GM21381 (cell line): ENCODE data around the gene ENKD1.
"Not testable (repeated sequence)": the region's sequence is repeated elsewhere in the genome, so short reads cannot be mapped to it uniquely, and the experiment has no call there.

Source experiments
- ATAC-seq: cut with Tn5 transposase; IDR thresholded peaks from one replicate; pipeline ENCODE4 v1.9.1; 2021; ENCODE audit warnings: mild to moderate bottlenecking, moderate library complexity; ENCODE audit not compliant: unreplicated experiment

ENKD1 gene, protein sequence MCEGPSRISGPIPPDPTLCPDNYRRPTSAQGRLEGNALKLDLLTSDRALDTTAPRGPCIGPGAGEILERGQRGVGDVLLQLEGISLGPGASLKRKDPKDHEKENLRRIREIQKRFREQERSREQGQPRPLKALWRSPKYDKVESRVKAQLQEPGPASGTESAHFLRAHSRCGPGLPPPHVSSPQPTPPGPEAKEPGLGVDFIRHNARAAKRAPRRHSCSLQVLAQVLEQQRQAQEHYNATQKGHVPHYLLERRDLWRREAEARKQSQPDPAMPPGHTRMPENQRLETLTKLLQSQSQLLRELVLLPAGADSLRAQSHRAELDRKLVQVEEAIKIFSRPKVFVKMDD

DNA sequence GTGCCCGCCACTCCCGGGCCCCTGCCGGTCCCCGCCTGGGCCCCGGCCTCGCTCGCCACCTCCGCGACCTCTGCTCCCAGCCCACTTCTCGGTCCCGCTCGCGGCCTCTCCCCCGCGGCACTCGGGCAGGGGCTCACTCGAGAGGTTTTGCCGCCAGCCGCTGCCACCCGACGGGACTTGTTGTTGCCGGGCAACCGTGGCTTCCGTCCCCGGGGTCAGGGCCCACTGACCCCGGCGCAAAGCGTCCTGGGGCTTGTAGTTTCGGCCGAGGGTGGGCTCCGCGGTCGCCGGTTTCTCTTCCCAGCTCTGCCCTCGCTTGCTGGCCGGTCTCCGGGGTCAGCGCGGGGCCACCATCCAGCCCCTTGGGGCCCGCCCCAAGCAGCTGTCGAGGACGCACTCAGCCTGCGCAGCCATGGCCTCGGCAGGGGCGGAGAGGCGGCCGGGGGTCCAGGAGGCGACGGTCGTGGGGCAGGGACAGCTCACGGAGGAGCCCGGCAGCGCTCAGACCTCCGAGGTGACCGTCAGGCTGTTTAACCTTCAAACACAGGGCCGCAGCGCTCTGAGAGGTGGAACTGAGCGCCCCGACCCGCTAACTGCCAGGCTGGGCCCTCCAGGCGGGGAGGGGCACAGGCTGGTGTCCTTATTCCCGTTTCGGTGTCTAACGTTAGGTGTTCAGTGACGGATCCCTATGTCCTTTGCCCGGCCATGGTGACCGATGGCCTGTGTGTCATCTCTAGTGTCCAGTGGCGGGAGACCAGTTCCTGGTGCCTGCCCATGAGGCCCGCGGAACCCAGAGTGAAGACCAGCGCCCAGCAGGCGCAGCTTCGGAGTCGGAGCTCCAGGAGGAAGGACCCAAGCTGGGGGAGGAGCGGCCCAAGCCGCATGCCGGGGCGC, at the start of gene ENKD1, which contains the start of gene C16orf86:
Gene ENKD1, minus strand, starts transcription at position 192 of the 894 bp plus-strand sequence. CDS start 308 bp downstream, outside the sequence.
Gene C16orf86, plus strand, starts transcription at position 256 of the 894 bp plus-strand sequence. Its CDS starts 157 bp downstream, at position 413.
- ATAC-seq = peak; percentile 58

DNA sequence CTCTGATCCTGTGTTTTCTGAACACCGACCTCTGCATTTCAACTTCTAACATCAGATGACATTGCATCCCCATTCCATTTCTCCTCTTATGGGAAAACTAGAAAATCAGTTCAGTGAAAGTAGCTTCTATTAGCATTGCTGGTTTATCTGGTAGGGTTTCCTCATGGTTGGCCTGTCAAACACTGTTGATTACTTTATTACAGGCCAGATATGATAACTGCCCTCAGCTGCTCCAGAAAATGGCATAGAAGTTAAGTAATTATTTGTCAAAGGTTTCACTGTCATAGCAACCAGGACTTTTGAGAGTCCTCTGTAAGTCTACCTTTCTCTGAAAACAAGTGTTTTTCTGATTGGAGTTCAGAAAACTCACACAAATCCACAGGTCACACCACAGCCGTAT, 49.5 kb upstream of the ENKD1 start:
- no peak for ATAC-seq

DNA sequence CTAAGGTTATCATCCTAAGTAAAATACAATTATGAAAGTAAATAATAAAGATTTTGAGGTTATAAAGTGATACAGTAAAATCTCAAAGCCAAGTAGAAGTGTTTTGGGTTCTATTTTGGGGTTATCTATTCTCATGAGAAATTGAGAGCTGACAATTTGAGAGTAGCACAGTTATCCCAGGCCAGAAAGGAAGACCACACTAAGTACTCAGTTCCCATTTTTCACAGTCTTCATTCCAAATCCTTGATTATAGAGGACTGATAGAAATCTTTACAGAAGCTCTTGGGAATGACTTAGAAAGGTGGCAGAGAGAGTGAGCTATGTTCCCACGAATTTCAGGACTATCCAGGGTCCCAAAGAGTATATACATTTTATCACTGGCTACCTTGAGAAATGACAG, 48.0 kb upstream of the ENKD1 start:
- no peak for ATAC-seq

DNA sequence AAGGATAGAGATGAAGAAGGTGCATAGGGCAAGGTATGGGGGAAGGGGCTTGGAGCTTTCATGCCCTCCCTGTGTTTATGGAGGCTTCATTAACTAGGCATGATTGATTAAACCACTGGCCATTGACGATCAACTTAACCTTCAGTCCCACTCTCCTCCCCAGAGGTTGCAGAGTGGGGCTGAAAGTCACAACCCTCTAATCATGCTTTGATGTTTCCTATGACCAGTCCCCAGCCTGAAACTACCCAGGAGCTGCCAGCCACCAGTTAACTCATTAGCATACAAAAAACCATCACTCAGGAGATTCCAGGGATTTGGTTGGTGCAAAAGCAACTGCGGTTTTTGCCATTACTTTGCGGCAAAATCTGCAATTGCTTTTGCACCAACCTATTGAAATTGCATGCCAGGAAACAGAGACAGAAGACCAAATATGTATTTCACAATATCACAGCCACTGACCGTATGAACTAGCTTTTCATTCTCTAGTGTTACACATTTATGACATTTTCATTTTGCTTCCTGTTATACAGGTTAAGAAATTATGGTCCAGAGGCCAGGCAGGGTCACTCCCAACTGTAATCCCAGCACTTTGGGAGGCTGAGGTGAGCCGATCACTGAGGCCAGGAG, 47.2 kb upstream of the ENKD1 start:
- no peak for ATAC-seq

DNA sequence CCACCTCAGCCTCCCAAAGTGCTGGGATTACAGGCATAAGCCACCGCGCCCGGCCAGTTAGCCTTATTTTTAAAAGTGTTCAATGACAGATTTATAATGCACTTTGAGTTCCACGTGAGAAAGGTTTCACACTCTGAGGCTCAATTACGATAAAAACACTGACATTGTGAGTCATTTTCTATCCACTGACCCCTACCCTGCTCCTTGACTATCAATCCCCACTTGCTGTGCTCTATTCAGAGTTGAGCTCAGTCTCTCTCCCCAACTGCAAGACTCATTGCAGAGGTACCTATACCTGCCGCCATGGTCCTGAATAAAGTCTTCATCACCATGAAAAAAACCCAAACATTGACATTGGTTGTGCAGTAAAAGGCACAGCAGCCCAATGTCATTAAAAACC, 44.1 kb upstream of the ENKD1 start:
- no peak for ATAC-seq

DNA sequence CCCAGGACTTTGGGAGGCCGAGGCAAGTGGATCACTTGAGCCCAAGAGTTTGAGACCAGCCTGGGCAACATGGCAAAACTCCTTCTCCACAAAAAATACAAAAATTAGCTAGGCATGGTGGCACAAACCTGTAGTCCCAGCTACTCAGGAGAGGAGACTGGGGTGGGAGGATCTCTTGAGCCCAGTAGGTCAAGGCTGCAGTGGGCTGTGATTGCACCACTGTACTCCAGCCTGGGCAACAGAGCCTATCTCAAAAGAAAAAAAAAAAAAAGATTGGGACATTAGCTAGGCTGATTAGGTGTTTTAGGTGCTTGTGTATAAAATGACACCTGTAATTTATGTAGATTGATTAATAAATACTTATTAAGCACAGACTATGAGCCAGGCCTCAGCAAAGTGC, 42.5 kb upstream of the ENKD1 start:
- no peak for ATAC-seq

DNA sequence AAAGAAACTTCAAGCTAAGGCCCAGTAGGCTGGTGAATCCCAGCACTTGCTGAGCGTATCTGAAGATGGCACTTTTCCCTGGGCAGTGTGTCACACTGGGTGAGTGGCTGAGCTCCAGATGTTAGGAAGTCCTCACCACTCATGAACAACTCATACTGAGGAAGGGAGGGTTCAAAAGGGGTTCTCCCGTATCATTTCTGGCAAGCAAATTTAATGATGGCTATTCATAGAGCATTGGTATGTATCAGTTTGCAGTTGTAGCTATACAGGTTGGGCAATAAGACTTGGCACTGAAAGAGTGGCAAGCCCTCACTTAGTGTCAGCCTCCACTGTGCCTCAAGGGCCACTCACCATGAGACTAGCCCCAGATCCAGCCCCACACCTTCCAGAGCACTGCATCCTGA, 41.8 kb upstream of the ENKD1 start:
- no peak for ATAC-seq

DNA sequence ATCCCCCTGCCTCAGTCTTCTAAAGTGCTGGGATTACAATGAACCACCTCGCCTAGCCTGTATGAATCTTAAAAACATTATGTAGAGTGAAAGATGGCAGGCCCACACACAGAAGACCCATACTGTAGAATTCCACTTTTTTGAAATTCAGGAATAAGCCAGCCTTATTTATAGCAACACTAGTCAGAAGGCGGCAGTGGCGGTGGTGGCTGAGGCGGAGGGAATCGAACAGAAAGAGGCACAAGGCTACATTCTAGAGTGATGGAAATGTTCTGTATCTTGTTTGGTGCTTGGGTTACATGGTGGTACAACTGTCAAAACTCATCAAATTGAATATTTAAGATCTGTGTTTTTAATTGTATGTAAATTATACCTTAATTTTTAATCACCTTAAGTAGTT, 41.2 kb upstream of the ENKD1 start:
- ATAC-seq = no peak

DNA sequence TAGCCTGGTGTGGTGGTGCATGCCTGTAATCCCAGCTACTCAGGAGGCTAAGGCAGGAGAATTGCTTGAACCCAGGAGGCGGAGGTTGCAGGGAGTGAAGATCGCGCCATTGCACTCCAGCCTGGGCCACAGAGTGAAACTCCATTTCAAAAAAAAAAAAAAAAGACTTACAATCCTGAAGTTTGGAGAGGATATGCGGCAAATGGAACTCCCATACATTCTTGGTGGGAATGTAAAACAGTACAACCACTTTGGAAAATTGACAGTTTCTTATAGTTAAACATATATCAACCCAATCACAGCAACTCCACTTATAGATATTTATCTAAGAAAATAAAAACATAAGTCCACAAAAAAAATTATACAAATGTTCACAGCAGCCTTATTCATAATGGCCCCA, 40.7 kb upstream of the ENKD1 start:
- no peak for ATAC-seq

DNA sequence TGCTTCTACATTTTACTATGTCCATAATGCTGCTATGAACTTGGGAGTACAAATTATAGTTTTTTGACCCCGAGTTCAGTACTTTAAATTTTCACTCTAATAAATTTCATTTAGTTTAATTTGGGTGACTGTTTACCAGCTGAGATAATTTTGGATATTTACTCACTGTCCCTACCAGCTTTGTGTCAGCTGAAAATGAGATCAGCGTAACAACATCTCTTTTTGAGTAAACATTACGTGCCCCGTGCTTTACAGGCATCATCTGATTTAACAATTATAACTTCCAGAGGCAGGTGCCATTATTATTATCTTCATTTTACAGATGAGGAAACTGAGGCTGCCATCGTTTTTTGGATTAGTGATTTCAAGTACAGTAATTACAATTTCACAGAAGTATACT, 37.6 kb upstream of the ENKD1 start:
- no peak for ATAC-seq

DNA sequence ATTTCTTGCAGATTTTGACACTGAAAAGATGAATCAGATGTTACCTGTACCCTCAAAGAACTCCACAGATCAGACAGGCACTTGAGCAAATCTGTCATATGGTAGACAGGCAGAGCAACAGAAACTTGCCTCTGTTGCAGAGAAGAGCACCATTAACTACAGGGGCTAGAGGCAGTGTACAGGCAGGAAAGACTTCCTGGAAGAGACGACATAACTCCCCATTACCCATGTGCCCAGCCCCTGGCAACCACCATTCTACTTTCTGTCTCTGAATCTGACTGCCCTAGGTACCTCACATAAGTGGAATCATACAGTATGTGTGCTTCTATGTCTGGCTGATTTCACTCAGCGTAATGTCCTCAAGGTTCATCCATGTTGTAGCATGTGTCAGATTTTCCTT, 37.1 kb upstream of the ENKD1 start:
- no peak for ATAC-seq

DNA sequence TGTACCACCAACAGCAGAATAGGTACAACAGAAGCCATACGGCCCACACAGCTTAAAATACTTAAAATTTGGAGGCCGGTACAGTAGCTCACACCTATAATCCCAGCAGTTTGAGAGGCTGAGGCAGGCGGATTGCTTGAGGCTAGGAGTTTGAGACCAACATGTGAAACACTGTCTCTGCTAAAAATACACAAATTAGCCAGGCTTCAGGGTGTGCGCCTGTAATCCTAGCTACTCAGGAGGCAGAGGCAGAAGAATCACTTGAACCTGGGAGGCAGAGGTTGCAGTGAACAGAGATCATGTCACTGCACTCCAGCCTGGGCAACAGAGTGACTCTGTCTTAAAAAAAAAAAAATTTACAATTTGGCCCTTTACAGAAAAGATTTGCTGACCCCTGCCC, 35.6 kb upstream of the ENKD1 start:
- no peak for ATAC-seq

DNA sequence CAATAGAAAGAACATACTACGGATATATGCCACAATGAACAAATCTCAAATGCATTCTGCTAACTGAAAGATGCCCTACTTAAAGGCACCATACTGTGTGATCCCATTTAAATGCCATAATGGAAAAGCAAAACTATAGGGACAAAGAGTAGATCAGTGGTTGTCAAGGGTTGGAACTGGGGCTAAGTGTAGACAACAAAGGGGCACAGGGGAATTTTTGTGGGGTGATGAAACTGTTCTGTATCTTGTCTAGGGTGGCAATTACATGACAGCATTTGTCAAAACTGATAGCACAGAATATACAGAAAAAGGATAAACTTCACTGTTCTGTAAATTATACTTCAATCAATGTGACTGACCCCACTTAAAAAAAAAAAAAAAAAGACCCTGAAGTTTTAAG, 34.9 kb upstream of the ENKD1 start:
- no peak for ATAC-seq

DNA sequence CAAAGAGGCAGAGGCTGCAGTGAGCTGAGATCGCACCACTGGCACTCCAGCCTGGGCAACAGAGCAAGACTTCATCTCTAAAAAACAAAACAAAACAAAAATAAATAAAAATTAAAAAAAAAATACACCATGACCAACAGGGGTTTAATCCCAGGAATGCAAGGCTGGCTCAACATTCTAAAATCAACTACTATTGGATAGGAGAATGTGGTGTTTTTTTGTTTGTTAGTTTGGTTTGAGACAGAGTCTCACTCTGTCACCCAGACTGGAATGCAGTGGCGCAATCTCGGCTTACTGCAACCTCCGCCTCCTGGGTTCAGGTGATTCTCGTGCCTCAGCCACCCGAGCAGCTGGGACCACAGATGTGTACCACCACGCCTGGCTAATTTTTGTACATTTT, 32.7 kb upstream of the ENKD1 start:
- ATAC-seq = no peak

DNA sequence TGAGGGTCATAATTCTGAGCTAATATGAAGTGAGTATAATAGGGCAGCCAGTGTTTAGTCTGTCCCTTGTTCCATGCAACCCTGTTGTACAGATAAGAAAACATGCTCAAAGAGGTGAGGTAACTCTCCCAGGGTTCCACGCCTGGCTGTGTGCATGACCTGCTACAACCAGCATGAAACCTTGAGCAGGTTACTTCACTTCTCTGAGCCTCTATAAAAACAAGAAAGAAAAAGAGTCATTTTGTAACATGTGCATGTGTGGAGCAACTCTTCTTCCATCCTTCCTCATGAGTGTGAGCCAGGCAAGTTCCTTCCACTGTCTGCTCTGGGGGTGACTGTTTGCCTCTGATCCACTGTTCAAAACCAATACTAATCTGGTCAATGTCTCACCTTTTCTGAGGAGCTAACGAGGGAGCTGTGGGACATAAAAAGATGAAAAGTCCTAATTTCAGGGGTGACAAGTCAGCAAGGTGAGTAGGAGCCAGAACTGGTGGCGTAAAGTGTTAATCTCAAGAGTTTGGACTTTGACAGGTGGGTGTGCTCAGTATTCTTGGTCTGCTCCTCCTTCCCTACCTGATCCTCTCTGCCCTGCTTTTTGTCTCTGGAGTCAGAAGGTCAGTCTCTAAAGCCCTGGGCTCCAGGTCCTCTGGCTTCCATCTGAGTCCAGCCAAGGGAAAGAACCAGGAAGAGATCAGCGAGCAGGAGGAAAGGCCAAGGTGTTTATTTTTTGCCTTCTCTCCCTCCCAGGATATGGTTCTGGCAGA, 31.1 kb upstream of the ENKD1 start:
- no peak for ATAC-seq

DNA sequence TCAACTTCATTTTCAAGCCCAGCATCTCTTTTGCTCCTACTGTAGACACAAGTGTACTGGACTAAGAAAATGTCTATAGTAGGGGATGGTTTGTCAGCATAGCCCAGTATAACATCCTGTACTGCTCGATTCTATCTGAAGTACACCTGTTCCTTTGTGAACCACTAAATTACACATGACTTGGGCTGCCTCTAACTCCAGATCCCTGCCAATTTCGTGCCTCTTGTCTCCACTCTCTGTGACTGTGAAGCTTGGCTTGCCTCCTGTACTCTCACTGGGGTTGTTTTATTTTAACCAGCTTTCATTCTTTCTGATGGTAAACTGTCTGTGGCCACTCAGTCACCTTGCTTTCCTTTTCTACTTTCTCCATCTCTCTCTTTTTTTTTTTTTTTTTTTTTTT, 28.1 kb upstream of the ENKD1 start:
- ATAC-seq = no peak

DNA sequence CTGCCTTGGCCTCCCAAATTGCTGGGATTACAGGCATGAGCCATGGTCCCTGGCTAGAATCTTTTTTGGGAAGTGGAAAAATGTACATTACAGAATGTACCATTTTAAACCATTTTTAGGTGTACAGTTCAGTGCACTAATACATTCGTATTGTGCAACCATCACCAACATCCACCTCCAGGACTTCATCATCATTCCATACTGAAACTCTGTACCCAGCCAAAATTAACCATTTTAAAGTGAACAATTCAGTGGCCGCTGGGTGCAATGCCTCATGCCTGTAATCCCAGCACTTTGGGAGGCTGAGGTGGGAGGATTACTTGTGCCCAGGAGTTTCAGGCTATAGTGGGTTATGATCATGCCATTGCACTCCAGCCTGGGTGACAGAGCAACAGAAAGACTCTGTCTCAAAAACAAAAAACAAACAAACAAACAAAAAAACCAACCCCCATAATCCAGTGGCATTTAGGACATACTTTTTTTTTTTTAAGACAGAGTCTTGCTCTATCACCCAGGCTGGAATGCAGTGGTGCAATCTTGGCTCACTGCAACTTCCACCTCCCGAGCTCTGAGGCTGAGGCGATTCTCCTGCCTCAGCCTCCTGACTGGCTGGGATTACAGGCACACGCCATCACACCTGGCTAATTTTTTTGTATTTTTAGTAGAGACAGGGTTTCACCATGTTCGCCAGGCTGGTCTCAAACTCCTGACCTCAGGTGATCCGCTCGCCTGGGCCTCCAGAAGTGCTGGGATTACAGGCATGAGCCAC, 27.2 kb upstream of the ENKD1 start:
- ATAC-seq = not testable (repeated sequence)

DNA sequence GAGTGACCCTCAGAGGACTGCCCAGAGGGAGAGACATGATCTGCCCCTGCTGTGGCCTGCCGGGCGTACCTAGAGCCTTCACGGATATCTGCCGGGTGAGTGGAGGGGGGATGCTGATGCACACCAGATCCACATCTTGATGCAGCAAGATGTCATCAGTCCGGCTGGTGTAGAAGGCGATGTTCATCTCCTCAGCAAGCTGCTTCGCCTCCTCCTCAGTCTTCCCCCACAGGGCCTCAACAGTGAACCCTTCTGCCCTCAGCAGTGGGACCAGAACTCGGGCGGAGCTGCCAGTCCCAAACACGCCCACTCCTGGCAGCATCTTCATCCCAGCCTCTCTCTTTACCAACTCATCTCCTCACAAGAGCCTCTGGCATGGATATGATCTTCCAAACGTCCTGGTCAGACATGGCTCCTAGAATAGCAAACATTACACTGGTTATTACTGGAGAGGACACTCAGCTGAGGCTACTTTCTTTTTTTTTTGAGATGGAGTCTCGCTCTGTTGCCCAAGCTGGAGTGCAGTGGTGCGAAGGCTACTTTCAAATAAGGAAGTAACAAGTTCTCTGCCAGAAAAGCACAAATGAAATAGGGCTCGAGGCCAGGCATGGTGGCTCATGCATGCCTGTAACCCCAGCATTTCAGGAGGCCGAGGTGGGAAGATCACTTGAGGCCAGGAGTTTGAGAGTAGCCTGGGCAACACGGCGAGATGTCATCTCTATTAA, 19.0 kb upstream of the ENKD1 start:
- no peak for ATAC-seq

DNA sequence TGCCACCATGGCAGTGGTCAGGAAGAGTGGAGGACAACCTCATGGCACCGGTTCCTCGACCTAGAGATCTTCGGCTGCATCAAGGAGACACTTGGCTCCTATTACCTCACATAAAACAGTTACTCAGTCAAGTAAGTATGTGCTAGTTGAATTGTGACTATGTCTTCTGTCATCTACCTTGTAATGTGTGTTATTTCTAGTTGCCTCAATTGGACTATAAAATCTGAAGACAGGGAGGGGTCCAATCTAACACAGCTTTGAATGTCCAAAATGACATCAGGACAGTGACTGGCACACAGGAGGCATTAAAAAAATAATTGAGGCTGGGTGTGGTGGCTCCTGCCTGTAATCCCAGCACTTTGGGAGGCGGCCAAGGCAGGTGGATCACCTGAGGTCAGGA, 17.2 kb upstream of the ENKD1 start:
- no peak for ATAC-seq
